ENCODE data around the gene TYW1B. TPM values are rescaled to one million over a fixed set of nuclear protein-coding genes. Genes with fewer than 3 reads are reported as not detected.
"Not testable (repeated sequence)": the region's sequence is repeated elsewhere in the genome, so short reads cannot be mapped to it uniquely, and the experiment has no call there.

Gene TYW1B
- total RNA-seq, 3 donors from 2014 or later = 3.0 to 10.2 (median 7.2) TPM

DNA sequence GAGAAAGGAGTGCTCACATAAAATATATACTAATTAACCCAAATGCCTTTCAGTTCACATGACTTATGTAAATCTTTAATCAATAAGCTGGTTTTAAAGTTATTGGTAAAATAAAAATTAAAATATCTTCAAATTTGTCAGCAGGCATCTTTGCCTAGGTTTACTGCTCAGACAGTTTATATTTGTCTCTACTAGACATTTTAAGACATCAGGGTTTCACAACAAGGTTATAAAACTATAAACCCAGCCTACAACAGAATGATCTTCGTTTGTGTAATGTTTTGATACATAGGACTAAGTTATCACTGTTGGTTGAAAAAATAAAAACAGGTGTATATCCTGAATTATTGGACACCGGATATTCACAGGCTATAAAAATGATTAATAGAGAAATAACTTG lies 67.4 kb downstream of the TYW1B start:
- Histone ChIP-seq H3K9me3 (peaks cover 0 to 20% of the 10 kb centered on the region in 2 donors), H3K4me1 (no peaks in the 10 kb centered on the region), H3K27me3 (no peaks in the 10 kb centered on the region), H3K27ac (no peak overlapping the region), H3K4me3 (no peak overlapping the region), H3K36me3 (peaks cover 3% of the 10 kb centered on the region)
- intact Hi-C loops (cut with DNase I; ENCODE audit: low total_unique reads) = no loop called here
- no peak for TF ChIP-seq CTCF (IDR thresholded peaks at IDR 0.05)
- TF ChIP-seq POLR2A (IDR thresholded peaks at IDR 0.05) = no peak
- no peak for TF ChIP-seq POLR2AphosphoS5 (IDR thresholded peaks at IDR 0.05)
- DNase-seq (ENCODE audit: low spot score in 2 of 2) = no peak

GRCh38 chr7:72754312-72754711 lies 73.7 kb downstream of the TYW1B start:
- TF ChIP-seq CTCF (IDR thresholded peaks at IDR 0.05) (no peak), POLR2A (IDR thresholded peaks at IDR 0.05) (no peak), POLR2AphosphoS5 (IDR thresholded peaks at IDR 0.05) (no peak)
- H3K27me3 ChIP-seq = no peaks in the 10 kb centered on the region
- DNase-seq (ENCODE audit: low spot score in 2 of 2) = no peak
- no peaks in the 10 kb centered on the region for H3K4me1 ChIP-seq
- H3K27ac ChIP-seq = no peak overlapping the region
- no peaks in the 10 kb centered on the region for H3K36me3 ChIP-seq
- H3K4me3 ChIP-seq = no peak overlapping the region
- H3K9me3 ChIP-seq = peaks cover 0 to 7% of the 10 kb centered on the region in 2 donors
- intact Hi-C loops (cut with DNase I; ENCODE audit: low total_unique reads) = no loop called here

GRCh38 chr7:72753781-72754180 lies 74.2 kb downstream of the TYW1B start:
- no peaks in the 10 kb centered on the region for H3K27me3 ChIP-seq
- no peak for DNase-seq (ENCODE audit: low spot score in 2 of 2)
- no peak for TF ChIP-seq POLR2AphosphoS5 (IDR thresholded peaks at IDR 0.05)
- no peak for TF ChIP-seq CTCF (IDR thresholded peaks at IDR 0.05)
- no peak for TF ChIP-seq POLR2A (IDR thresholded peaks at IDR 0.05)
- no peak overlapping the region for H3K27ac ChIP-seq
- H3K9me3 ChIP-seq = peaks cover 0 to 5% of the 10 kb centered on the region in 2 donors
- intact Hi-C loops (cut with DNase I; ENCODE audit: low total_unique reads) = no loop called here
- H3K4me1 ChIP-seq = no peaks in the 10 kb centered on the region
- no peak overlapping the region for H3K4me3 ChIP-seq
- no peaks in the 10 kb centered on the region for H3K36me3 ChIP-seq

GRCh38 chr7:72753229-72753628 lies 74.8 kb downstream of the TYW1B start:
- H3K9me3 ChIP-seq; DNase-seq (ENCODE audit: low spot score in 2 of 2); H3K4me1 ChIP-seq; intact Hi-C loops (cut with DNase I; ENCODE audit: low total_unique reads); H3K4me3 ChIP-seq; H3K36me3 ChIP-seq; H3K27me3 ChIP-seq; H3K27ac ChIP-seq: not testable (repeated sequence)

- TF ChIP-seq POLR2AphosphoS5 (IDR thresholded peaks at IDR 0.05) (no peak), POLR2A (IDR thresholded peaks at IDR 0.05) (no peak), CTCF (IDR thresholded peaks at IDR 0.05) (no peak)
- Histone ChIP-seq H3K4me1 (no peaks in the 10 kb centered on the region), H3K27me3 (no peaks in the 10 kb centered on the region), H3K4me3 (no peak overlapping the region), H3K9me3 (no peaks in the 10 kb centered on the region), H3K27ac (no peak overlapping the region), H3K36me3 (no peaks in the 10 kb centered on the region)
- DNase-seq (ENCODE audit: low spot score in 2 of 2) = no peak
- intact Hi-C loops (cut with DNase I; ENCODE audit: low total_unique reads) = no loop called here
These were observed 76.0 kb downstream of the TYW1B start for GRCh38 chr7:72751978-72752377.

DNA sequence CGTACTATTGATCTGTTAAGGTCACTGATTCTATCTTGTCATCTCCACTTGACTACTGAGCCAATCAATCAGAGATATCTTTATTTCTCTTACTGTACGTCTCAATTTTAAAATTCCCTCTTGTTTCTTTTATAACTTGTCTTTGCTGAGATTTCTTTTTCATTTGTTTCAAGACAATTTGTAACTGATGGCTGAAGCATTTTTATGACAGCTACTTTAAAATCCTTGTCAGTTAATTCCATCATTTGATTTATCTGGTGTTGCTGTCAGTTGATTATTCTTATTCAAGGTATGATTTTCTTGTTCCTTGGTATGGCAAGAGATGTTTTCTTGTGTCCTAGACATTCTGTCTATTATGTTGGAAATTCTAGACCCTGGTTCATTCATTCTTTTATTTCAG lies 76.6 kb downstream of the TYW1B start:
- no peak for TF ChIP-seq CTCF (IDR thresholded peaks at IDR 0.05)
- no peak for TF ChIP-seq POLR2AphosphoS5 (IDR thresholded peaks at IDR 0.05)
- no peak for TF ChIP-seq POLR2A (IDR thresholded peaks at IDR 0.05)
- DNase-seq (ENCODE audit: low spot score in 2 of 2) = no peak

GRCh38 chr7:72748649-72749048 lies 79.4 kb downstream of the TYW1B start:
- H3K27me3 ChIP-seq; H3K4me3 ChIP-seq; H3K9me3 ChIP-seq; H3K4me1 ChIP-seq; H3K36me3 ChIP-seq; H3K27ac ChIP-seq; DNase-seq (ENCODE audit: low spot score in 2 of 2); intact Hi-C loops (cut with DNase I; ENCODE audit: low total_unique reads): not testable (repeated sequence)

More for the DNA sequence above, 76.6 kb downstream of the TYW1B start:
- intact Hi-C loops (cut with DNase I; ENCODE audit: low total_unique reads) = no loop called here
- Histone ChIP-seq H3K27me3 (no peaks in the 10 kb centered on the region), H3K27ac (no peak overlapping the region), H3K4me3 (no peak overlapping the region), H3K4me1 (no peaks in the 10 kb centered on the region), H3K36me3 (no peaks in the 10 kb centered on the region), H3K9me3 (no peaks in the 10 kb centered on the region)

DNA sequence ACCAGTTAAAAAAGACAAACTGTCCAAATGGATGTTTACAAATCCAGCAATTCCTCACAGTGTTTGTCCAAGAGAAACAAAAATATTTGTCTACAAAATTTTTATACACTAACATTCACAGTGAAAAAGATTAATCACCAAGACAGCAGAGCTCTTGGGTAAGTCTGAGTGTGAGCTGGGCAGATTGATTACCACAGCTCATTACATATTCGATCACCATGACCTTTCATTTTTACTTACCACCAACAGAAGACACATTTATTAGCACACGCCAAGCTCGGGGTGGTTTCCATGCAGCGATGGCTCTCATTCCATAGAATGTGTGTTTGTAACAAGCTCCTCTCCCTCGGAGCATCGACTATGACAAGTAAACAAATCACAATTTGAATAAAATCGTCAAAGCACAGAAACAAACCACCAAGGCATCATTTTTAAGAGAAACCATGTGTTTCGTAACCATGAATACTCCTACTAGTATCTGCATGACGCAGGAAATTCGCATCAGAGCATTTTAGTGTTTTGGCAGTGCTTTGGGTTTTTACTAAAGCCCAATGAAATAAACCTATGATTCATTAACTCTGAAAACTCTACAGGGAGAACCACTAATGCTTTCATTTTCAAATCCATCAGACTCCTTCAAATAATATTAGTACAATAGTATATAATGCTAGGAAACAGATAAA lies 83.6 kb downstream of the TYW1B start:
- H3K36me3 ChIP-seq; H3K4me1 ChIP-seq; DNase-seq (ENCODE audit: low spot score in 2 of 2); intact Hi-C loops (cut with DNase I; ENCODE audit: low total_unique reads); H3K9me3 ChIP-seq; H3K27me3 ChIP-seq: not testable (repeated sequence)
- peak overlapping the region in 1 of 2 donors; percentile 69 for H3K27ac ChIP-seq
- H3K4me3 ChIP-seq = peak overlapping the region; percentile 13 to 57 (median 17)

Data from breast epithelium (tissue), 4 donors.